ENCODE data around the gene COQ9.

COQ9 gene

DNA sequence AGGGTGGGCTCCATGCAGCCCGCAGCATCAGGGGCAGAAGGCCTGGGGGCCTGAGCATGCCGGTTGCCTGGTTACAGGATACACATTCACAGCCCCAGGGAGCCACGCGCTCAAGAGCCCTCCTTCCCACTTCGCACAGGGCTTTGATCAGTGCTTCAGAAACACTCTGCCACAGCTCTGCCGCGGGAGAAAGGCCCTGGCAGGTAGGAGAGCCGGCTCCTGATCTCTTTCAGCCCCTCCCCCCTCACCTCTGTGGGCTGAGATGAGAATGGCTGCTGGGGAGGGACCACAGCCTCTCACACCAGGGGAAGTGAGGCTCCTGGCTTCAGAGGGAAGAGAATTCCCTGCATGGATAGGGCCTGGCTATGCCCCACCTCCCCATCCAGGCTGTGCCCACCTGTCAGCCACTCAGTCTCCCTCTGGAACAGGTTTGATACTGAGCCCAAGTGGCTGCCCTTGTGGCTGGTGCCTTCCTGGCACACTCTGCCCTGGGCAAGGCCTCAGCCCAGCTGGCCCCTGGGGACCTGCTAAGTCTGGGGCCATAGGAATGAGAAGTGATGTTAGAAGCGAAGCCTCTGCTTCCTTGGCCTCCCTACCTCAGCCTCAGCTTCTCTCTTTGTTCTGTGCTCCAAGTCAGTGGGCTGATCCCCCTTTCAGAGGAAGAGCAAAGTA is 30.4 kb downstream of the COQ9 start:
- CTCF ChIA-PET = interaction anchor here (1.1 kb wide), 1 partner anchor 30 kb away, joined by 3 read pairs; no protein-coding TSS in a partner anchor
- peaks cover 0 to 25% of the 10 kb centered on the region in 2 experiments; a peak in 1 of 3 replicates for H3K36me3 ChIP-seq (ENCODE audit: control insufficient read depth in 2 of 2, insufficient read depth in 1 of 2, low read length in 2 of 2)
- H3K27ac ChIP-seq (ENCODE audit: extremely low read depth, low read depth, low read length) = no peak overlapping the region
- no peaks in the 10 kb centered on the region for H3K9me3 ChIP-seq (ENCODE audit: control insufficient read depth, insufficient read depth, low read depth, low read length)
- H3K4me1 ChIP-seq (ENCODE audit: control insufficient read depth, insufficient read depth, low read length) = no peaks in the 10 kb centered on the region
- no peak for TF ChIP-seq ZFP41 (tag by site-specific recombination; IDR thresholded peaks at IDR 0.05; ENCODE audit: borderline replicate concordance)
- no peak for TF ChIP-seq YY2 (tag by site-specific recombination; IDR thresholded peaks at IDR 0.05)
- TF ChIP-seq, protein P1, sequence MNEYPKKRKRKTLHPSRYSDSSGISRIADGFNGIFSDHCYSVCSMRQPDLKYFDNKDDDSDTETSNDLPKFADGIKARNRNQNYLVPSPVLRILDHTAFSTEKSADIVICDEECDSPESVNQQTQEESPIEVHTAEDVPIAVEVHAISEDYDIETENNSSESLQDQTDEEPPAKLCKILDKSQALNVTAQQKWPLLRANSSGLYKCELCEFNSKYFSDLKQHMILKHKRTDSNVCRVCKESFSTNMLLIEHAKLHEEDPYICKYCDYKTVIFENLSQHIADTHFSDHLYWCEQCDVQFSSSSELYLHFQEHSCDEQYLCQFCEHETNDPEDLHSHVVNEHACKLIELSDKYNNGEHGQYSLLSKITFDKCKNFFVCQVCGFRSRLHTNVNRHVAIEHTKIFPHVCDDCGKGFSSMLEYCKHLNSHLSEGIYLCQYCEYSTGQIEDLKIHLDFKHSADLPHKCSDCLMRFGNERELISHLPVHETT (tag by site-specific recombination; IDR thresholded peaks at IDR 0.05) = no peak
- TF ChIP-seq, protein P2, sequence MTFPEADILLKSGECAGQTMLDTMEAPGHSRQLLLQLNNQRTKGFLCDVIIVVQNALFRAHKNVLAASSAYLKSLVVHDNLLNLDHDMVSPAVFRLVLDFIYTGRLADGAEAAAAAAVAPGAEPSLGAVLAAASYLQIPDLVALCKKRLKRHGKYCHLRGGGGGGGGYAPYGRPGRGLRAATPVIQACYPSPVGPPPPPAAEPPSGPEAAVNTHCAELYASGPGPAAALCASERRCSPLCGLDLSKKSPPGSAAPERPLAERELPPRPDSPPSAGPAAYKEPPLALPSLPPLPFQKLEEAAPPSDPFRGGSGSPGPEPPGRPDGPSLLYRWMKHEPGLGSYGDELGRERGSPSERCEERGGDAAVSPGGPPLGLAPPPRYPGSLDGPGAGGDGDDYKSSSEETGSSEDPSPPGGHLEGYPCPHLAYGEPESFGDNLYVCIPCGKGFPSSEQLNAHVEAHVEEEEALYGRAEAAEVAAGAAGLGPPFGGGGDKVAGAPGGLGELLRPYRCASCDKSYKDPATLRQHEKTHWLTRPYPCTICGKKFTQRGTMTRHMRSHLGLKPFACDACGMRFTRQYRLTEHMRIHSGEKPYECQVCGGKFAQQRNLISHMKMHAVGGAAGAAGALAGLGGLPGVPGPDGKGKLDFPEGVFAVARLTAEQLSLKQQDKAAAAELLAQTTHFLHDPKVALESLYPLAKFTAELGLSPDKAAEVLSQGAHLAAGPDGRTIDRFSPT (tag by site-specific recombination; IDR thresholded peaks at IDR 0.05) = no peak
- TF ChIP-seq, protein P3, sequence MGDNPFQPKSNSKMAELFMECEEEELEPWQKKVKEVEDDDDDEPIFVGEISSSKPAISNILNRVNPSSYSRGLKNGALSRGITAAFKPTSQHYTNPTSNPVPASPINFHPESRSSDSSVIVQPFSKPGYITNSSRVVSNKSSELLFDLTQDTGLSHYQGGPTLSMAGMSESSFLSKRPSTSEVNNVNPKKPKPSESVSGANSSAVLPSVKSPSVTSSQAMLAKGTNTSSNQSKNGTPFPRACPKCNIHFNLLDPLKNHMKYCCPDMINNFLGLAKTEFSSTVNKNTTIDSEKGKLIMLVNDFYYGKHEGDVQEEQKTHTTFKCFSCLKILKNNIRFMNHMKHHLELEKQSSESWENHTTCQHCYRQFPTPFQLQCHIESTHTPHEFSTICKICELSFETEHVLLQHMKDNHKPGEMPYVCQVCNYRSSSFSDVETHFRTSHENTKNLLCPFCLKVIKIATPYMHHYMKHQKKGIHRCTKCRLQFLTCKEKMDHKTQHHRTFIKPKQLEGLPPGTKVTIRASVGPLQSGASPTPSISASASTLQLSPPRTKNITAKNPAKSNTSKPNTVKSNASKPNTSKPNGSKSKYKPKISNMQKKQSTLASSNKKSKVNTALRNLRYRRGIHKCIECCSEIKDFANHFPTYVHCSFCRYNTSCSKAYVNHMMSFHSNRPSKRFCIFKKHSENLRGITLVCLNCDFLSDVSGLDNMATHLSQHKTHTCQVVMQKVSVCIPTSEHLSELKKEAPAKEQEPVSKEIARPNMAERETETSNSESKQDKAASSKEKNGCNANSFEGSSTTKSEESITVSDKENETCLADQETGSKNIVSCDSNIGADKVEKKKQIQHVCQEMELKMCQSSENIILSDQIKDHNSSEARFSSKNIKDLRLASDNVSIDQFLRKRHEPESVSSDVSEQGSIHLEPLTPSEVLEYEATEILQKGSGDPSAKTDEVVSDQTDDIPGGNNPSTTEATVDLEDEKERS (tag by site-specific recombination; IDR thresholded peaks at IDR 0.05) = no peak
- TF ChIP-seq ZNF623 (tag by site-specific recombination; IDR thresholded peaks at IDR 0.05) = no peak
- no peak for TF ChIP-seq ZBTB1 (tag by site-specific recombination; IDR thresholded peaks at IDR 0.05)
- no peak for TF ChIP-seq YY1 (tag by site-specific recombination; IDR thresholded peaks at IDR 0.05)
- TF ChIP-seq ZNF777 (tag by site-specific recombination; IDR thresholded peaks at IDR 0.05; ENCODE audit: borderline replicate concordance) = no peak
- TF ChIP-seq KLF9 (tag by site-specific recombination; IDR thresholded peaks at IDR 0.05; ENCODE audit: low read depth) = no peak
- TF ChIP-seq ZNF549 (tag by site-specific recombination; IDR thresholded peaks at IDR 0.05) = no peak
- TF ChIP-seq KLF1 (tag by site-specific recombination; IDR thresholded peaks at IDR 0.05) = no peak
- TF ChIP-seq ZNF837 (tag by site-specific recombination; IDR thresholded peaks at IDR 0.05) = no peak
- TF ChIP-seq ZNF654 (tag by site-specific recombination; IDR thresholded peaks at IDR 0.05; ENCODE audit: low read depth) = no peak
- TF ChIP-seq ZNF426 (tag by site-specific recombination; IDR thresholded peaks at IDR 0.05) = no peak
- TF ChIP-seq, protein P4, sequence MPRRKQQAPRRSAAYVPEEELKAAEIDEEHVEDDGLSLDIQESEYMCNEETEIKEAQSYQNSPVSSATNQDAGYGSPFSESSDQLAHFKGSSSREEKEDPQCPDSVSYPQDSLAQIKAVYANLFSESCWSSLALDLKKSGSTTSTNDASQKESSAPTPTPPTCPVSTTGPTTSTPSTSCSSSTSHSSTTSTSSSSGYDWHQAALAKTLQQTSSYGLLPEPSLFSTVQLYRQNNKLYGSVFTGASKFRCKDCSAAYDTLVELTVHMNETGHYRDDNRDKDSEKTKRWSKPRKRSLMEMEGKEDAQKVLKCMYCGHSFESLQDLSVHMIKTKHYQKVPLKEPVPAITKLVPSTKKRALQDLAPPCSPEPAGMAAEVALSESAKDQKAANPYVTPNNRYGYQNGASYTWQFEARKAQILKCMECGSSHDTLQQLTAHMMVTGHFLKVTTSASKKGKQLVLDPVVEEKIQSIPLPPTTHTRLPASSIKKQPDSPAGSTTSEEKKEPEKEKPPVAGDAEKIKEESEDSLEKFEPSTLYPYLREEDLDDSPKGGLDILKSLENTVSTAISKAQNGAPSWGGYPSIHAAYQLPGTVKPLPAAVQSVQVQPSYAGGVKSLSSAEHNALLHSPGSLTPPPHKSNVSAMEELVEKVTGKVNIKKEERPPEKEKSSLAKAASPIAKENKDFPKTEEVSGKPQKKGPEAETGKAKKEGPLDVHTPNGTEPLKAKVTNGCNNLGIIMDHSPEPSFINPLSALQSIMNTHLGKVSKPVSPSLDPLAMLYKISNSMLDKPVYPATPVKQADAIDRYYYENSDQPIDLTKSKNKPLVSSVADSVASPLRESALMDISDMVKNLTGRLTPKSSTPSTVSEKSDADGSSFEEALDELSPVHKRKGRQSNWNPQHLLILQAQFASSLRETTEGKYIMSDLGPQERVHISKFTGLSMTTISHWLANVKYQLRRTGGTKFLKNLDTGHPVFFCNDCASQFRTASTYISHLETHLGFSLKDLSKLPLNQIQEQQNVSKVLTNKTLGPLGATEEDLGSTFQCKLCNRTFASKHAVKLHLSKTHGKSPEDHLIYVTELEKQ (tag by site-specific recombination; IDR thresholded peaks at IDR 0.05; ENCODE audit: borderline replicate concordance) = no peak
- TF ChIP-seq ZNF571 (tag by site-specific recombination; IDR thresholded peaks at IDR 0.05) = no peak
- no peak for TF ChIP-seq SCRT2 (tag by site-specific recombination; IDR thresholded peaks at IDR 0.05)
- no peak for TF ChIP-seq BCL11A (tag by site-specific recombination; IDR thresholded peaks at IDR 0.05; ENCODE audit: low read depth)
- TF ChIP-seq ZNF670 (tag by site-specific recombination; IDR thresholded peaks at IDR 0.05; ENCODE audit: low read depth) = no peak
- POLR2A ChIA-PET = no interaction called here
- H3K4me3 ChIP-seq (ENCODE audit: low read depth, low read length) = no peak overlapping the region
